HEK293T (cell line): ENCODE data around the gene MAD2L1BP.

Experiments
- ELF4 ChIP-seq: fragments of 450-650 bp; IDR thresholded peaks from 2 replicates; pipeline ENCODE4 v1.6.1; 2017; ENCODE audit warnings: antibody characterized with exemption
- FOXK2 ChIP-seq: fragments of 450-650 bp; IDR thresholded peaks from 2 replicates; pipeline ENCODE4 v1.6.1; 2016; ENCODE audit warnings: mild to moderate bottlenecking
- TARDBP ChIP-seq: fragments of 450-650 bp; IDR thresholded peaks from 2 replicates; pipeline ENCODE4 v1.6.1; 2016

DNA sequence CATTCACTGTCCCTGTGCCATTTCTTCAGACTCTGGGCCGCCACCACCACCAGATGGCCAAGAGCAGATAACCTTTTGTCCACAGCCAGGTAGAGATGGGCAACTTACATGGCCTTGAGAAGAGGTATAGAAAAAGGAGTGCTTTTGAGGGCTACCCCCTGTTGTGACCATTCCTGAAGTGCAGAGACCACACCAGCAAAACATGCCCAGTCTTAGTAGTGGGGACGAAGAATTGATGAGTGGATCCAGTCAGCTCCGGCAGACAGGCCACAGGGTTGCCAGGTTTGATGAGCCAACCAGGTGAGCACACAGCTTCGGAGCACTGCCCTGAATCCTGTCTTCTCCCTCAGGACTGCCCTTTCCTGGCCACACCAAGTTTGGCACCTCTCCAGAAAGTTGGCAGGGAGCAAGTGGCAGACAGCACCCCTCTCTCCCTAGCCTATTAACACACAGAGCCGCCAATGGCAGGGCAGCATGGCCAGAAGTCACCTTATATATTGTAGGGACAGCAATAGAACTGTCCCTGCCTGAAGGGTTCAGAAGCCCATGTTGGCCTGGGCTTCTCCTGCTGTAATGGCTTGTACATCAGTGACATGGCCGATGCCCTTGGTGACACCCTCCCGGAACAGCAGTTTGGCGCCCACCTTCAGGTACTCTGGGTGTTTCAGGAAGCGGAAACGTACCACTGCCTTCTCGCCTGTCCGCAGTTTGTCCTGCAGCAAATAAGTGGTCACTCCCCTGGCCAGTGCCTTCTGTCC is 14.4 kb upstream of the MAD2L1BP start:
- no peak for TF ChIP-seq ELF4
- no peak for TF ChIP-seq FOXK2
- TF ChIP-seq TARDBP: no peak
